ENCODE measurements around the gene CLTCL1.
"Not testable (repeated sequence)": the region's sequence is repeated elsewhere in the genome, so short reads cannot be mapped to it uniquely, and the experiment has no call there.

The CLTCL1 gene

DNA sequence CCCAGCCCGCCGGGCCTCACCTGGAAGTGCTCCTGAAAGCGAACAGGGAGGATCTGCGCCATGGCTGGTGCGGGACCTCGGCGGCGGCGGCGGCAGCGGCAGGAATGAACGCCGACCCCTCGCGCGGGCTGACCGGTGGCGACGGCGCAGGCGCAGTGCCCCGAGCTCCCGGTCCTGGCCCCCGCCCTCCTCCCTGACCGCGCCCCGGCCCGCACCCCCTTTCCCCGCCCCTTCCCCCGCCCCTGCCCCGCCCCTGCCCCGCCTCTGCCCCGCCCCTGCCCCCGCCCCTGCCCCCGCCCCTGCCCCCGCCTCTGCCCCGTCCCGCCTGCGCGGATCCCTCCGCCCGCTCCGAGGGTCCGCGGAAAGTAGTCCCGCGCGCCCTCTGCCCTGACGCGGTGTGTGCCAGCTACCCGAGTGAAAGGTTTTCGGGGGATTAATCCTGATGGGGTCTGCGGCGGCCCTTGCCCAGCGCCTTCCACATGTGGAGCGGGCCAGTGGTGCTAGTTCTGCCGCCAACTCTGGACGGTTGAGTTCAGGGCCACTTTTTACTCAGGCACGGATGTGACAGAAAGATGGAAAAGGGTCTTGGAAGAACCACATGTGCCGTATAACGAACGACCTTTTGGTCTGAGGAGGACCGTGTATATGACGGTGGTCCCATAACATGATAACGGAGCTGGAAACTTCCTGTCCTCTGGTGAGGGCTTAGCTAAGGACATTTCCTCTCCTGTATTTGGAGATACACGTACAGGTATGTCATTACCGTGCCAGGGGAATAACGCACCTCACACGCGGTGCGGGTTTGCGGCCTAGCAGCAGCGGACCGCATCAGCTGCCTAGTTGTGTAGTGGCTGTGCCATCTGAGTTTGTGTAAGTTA is at the start of gene CLTCL1:
TSS of gene CLTCL1 (minus strand) at position 140 of the 878 bp plus-strand sequence. CDS start at position 62, 78 bp downstream.
- peak; percentile 52 for DNase-seq

DNA sequence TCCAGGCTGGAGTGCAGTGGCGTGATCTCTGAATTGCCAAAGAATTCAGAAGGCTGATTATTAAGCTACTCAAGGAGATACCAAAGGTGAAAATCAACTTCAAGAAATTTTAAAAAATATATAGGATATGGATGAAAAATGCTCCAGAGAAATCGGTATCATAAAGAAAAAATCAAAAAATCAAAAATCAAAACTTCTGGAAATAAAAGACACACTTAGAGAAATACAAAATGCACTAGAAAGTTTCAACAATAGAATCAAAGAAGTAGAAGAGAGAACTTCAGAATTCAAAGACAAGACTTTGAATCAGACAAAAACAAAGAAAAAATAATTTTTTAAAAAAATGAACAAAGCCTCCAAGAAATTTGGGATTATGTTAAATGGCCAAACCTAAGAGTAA is 45.6 kb upstream of the CLTCL1 start:
- DNase-seq = no peak

GRCh38 chr22:19336133-19337075 is 44.9 kb upstream of the CLTCL1 start:
- DNase-seq = no peak

GRCh38 chr22:19331975-19332374 is 40.5 kb upstream of the CLTCL1 start:
- no peak for DNase-seq

GRCh38 chr22:19331474-19331873 is 40.0 kb upstream of the CLTCL1 start:
- no peak for DNase-seq

- DNase-seq = no peak
Observed at GRCh38 chr22:19330865-19331418, 39.4 kb upstream of the CLTCL1 start.

GRCh38 chr22:19330205-19330604 is 38.7 kb upstream of the CLTCL1 start:
- not testable (repeated sequence) for DNase-seq

GRCh38 chr22:19329454-19329853 is 37.9 kb upstream of the CLTCL1 start:
- DNase-seq = no peak

GRCh38 chr22:19325296-19325948 is 33.9 kb upstream of the CLTCL1 start:
- no peak for DNase-seq

DNA sequence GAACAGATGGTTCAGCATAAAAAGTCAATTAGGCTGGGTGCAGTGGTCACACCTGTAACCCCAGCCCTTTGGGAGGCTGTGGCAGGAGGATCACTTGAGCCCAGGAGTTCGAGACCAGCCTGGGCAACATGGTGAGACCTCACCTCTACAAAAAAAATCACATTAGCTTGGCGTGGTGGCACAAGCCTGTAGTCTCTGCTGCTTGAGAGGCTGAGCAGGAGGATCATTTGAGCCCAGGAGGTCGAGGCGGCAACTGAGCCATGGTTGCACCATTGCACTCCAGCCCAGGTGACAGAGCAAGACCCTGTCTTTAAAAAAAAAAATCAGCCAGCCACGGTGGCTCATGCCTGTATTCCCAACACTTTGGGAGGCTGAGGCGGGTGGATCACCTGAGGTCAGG is 31.9 kb upstream of the CLTCL1 start:
- DNase-seq = not testable (repeated sequence)

DNA sequence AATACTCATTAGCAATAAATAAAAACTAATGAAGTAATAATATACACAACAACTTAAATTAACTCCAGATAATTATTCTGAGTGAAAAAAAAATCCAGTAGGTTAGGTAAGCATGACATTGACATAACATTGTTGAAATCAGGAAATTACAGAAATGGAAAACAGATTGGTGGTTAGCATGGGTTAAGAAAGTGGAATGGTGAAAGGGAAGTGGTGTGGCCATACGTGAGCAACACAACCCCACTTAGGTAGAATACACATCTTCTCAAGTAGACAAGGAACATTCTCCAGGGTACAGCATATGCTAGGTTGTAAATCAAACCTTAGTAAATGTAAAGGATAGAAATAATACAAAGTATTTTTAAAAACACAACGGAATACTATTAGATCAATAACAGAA is 30.2 kb upstream of the CLTCL1 start:
- no peak for DNase-seq

- DNase-seq = not testable (repeated sequence)
Observed at GRCh38 chr22:19320136-19320535, 28.6 kb upstream of the CLTCL1 start.

DNA sequence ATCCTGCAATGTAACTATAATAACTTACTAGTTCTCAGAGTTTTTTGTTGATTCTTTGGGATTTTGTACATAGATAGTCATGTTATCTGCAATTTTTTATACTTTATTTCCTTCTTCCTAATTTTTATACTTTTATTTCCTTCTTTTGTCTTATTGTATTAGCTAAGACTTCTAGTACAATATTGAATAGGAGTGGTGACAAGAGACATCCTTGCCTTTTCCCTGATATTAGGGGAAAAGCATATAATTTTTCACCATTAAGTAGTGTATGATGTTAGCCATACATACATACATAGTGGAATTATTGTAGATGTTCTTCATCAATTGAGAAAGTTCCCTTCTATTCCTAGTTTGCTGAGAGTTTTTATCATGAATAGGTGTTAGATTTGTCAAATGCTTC is 27.8 kb upstream of the CLTCL1 start:
- DNase-seq = no peak

DNA sequence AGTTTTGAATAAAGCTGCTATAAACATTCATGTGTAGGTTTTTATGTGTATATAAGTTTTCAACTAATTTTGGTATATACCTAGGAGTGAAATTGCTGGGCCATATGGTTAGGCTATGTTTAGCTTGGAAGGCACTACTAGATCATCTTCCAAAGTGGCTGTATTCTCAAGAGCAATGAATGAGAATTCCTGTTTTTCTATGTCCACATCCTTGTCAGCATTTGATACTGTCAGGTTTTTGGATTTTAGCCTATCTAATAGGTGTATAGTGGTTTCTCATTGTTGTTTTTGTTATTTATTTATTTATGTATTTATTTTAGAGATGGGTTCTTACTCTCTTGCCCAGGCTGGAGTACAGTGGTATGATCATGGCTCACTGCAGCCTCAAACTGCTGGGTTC is 26.3 kb upstream of the CLTCL1 start:
- DNase-seq = no peak

GRCh38 chr22:19307872-19308271 is 16.4 kb upstream of the CLTCL1 start:
- no peak for DNase-seq

GRCh38 chr22:19306535-19306934 is 15.0 kb upstream of the CLTCL1 start:
- not testable (repeated sequence) for DNase-seq

- DNase-seq = no peak
Observed at GRCh38 chr22:19304547-19304946, 13.0 kb upstream of the CLTCL1 start.

- DNase-seq = no peak
Observed at GRCh38 chr22:19303785-19304184, 12.3 kb upstream of the CLTCL1 start.

DNA sequence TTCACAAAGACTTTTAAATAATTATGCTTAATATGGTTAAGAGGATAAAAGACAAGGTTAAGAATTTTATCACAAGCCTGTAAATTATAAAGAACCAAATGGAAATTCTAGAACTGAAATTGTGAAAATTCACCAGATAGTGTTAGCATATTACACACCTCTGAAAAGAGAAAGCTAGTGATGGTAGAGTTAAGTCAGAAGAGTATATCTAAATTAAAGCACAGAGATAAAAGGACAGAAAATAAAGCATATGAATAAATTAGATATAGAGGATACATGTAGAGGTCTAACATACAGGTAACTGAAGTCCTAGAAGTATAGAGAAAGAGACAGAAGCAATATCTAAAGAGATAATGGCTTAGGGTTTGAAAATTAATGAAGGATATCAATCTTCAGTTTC is 4.2 kb upstream of the CLTCL1 start:
- no peak for DNase-seq

DNA sequence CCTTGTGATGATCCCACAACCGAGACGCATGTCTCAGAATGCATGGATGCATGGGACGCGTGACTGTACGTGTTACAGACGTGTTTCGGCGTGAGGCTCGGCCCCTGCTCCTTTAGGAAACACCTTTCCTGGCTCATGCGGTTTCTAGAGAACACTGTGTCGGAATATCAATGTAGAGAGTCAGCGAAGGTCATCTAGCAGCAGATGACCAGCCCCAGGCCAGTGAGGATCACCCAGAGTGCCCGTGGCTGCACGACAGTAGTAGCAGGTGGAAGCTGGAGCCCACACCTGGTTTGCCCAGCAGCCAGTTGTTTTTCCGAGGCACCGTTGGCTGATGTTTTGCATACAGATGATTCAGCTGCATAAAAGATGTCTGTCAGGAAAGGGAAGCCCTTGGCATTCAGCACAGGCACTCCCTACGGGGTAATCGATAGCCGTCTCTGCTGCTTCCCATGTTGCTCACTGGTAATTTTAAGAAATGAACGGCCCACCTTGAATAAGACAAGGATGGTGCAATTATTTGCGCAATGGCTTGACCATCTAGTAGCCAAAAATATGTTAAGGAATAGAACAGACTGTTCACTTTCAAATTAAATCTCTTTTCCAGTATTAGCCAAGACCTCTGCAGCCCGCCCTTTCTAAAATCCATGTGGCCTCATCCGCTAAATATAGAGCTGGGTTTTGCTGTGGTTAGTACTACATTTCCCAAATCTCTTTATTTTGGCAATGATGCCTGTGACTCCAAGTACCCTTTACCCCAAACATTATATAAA is 1.1 kb upstream of the CLTCL1 start:
- DNase-seq = no peak

GRCh38 chr22:19291218-19291579 is 320 bp downstream of the CLTCL1 start:
- DNase-seq = no peak

Data from kidney glomerular epithelial cell (primary cell).